22Rv1 (cell line): Measurements from ENCODE around the gene ZNF778.

ENCODE experiments used
- CTCF ChIP-seq: fragments of 450-650 bp; IDR thresholded peaks from 2 replicates; pipeline ENCODE4 v1.5.1; 2017; ENCODE audit warnings: mild to moderate bottlenecking
- ZFX ChIP-seq: fragments of 450-650 bp; IDR thresholded peaks from 2 replicates; pipeline ENCODE4 v1.6.1; 2017; ENCODE audit warnings: antibody characterized with exemption, borderline replicate concordance

GRCh38 chr16:89270666-89271345 lies 53.3 kb downstream of the ZNF778 start:
- TF ChIP-seq CTCF: no peak
- TF ChIP-seq ZFX: no peak
